Ovary (tissue), 3 donors: ENCODE results near the gene ZCCHC2.

Source experiments
- EP300 ChIP-seq: sonication (generic); formaldehyde crosslinking; IDR thresholded peaks from one replicate; pipeline ENCODE4 v1.6.1; 2017; ENCODE audit warnings: antibody characterized with exemption
- POLR2A ChIP-seq: fragments of 450-650 bp; IDR thresholded peaks from one replicate; pipeline ENCODE4 v1.6.1; 2017; ENCODE audit warnings: antibody characterized with exemption, mild to moderate bottlenecking, moderate library complexity
- TF ChIP-seq, protein P1 (sequence below), 3 donors: fragments of 450-650 bp in 2 of 3; fragments of 200-600 bp in 1 of 3; IDR thresholded peaks; one replicate each; pipeline versions ENCODE4 v1.5.1 to v1.8.0; 2016 to 2022; ENCODE audit warnings: antibody characterized with exemption in 3 of 3, mild to moderate bottlenecking in 1 of 3
- donor health status: DM: no; HTN: no; CAD: no.

DNA sequence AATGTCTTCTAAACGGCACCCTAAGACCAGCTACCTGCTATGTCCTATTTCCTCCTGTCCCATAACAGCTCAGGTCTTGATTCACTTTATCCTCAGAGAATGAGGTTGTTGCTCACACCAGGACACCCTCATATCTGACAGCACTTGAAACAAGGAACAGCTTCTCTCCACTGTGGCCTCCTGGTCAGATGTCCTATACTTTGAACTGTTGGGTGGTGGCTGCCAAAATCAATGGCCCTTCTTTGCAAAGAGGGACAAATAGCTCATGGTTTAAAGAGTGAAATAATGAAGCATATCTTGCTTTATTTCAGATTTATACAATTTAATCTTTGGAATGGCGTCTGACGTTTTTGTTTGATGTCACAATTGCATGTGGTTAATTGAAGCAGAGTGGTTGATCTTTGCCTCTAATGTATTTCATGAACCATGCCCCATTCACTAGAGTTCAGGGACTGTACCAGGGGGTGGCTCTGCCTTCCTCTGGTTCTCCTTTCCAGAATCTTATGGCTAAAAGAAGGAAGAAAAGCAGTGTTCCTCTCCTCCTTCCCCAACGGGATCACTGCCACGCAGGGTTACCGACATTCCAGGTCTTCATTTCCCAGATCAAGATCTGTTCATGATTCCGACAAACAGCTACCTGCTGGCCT lies 24.1 kb upstream of the ZCCHC2 start:
- no peak for TF ChIP-seq POLR2A
- TF ChIP-seq, protein P1, sequence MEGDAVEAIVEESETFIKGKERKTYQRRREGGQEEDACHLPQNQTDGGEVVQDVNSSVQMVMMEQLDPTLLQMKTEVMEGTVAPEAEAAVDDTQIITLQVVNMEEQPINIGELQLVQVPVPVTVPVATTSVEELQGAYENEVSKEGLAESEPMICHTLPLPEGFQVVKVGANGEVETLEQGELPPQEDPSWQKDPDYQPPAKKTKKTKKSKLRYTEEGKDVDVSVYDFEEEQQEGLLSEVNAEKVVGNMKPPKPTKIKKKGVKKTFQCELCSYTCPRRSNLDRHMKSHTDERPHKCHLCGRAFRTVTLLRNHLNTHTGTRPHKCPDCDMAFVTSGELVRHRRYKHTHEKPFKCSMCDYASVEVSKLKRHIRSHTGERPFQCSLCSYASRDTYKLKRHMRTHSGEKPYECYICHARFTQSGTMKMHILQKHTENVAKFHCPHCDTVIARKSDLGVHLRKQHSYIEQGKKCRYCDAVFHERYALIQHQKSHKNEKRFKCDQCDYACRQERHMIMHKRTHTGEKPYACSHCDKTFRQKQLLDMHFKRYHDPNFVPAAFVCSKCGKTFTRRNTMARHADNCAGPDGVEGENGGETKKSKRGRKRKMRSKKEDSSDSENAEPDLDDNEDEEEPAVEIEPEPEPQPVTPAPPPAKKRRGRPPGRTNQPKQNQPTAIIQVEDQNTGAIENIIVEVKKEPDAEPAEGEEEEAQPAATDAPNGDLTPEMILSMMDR (IDR thresholded peaks at IDR 0.05) = no peak
- no peak for TF ChIP-seq EP300
